ENCODE results near the gene LACC1.

LACC1 gene

DNA sequence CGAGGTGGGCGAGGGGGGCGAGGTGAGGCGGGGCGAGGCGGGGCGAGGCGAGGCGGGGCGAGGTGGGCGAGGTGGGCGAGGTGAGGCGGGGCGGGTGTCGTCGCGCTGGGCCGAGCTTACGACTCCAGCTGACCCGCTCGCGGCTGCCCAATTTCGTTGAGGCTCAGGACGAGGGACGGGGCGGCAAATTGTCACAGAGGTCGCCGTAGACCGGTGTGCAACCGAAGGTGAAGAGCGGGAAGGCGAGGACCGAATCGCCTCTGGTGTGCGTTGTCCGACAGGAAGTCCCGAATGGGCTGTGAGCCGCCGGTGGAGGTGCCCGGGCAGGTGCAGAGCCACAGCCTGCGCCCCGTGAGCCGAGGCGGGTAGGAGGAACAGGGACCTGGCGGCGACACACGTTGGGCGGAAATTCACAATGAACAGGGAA lies at the start of gene LACC1:
LACC1 (plus strand) TSS at position 150 of the 427 bp plus-strand sequence. CDS start 1,082 bp downstream, outside the sequence.
- peak in 1 of 2 donors; percentile 34 for DNase-seq

DNA sequence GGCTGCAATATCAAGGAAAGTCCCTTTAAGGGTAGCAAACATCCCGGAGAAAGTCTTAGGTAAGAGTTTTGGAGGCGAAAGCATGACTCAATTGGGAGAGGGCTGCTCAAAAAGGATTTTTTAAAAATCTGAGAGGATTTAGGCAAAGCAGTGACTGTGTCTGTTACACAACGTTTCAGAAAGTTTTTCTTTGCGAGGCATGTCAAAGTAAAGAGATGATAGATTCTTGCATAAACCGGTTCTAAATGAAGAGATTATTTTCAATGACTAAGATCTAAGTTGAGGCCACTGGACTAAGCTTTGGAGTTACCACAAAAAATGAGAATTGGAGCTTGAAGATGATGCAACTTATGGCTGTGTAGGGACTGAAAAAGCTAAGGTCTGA lies 49.2 kb upstream of the LACC1 start:
- DNase-seq = no peak

DNA sequence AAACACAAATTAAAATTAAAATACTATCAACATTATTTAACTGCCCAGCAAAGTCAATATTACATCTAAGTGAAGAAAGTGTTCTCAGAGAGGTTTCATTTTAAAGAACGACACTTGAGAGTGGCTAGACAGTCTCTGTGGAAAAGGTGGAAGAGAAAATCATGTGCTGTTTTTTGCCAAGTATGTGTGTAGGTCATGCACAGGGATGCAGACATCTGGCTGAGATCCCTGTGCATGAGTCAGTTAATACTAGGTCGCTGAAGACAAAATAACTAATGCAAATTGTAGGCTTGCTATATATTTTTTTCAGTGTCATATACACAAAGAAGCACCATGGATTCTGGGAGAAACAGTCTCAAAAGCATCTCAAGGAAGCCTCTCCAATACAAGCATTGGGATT lies 48.6 kb upstream of the LACC1 start:
- DNase-seq = no peak

DNA sequence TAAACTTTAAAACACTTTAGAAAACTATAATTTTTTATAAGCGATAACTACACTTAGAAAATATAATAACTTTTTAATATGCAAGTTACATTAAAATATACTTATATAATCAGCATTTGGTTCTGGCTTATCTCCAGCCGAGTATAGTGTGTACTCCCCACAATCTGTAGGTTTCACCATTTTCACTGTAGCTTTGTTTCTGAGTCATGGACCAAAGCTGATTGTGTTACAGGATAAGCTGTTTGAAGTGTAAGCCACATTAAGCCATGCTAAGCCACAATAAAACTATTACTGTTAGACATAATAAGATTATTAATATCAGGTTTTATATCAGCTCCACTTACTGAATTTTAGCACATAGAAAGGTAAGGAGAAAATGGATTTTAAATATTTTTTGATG lies 44.0 kb upstream of the LACC1 start:
- DNase-seq = peak in 1 of 2 donors; percentile 1

DNA sequence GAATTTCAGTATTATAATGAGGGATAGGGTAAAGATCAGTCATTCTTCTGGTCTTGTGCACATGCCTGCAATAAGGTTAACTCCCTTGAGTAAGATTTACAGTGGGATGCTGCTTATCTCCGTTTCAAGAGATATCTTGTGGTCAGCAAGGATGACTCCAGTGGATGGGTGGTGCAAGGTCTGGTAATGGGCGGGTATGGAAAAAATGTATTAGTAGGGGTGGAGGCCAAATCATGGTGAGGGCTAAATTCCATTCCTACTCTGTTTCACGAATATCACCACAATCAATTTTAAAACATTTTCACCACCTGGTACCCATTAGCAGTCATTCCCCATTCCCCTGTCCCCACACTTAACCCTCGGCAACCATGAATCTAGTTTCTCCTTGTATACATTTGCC lies 40.8 kb upstream of the LACC1 start:
- DNase-seq = no peak

DNA sequence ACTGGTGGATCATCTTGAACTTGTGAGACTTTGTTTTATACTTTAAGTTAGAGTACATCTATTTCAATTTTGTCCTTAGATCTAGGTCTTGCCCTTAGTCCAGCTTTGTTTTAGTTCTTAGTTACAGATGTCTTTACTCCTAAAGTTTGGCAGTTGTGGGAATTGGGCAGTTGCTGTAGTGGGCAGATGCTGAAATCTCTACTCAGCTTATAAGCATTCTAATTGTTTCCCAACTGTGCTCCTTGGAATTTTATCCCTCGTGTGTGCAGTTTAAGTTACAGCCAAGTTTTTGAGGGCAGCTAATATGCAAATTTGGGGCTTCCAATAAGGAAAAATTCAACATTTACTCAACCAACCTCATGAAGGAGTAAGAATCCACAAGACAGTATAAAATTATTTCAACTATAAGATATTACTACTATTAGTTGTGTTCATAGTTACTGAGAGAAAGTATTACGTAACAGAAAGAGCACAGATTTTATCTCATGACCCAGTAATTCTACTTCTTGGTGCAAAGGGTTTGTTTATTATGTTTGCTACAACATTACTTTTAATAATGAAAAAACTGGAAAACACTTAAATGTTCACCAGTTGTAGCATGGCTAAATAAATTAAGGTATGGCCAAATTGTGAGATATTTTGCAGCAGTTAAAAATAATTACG lies 33.1 kb upstream of the LACC1 start:
- DNase-seq = no peak

DNA sequence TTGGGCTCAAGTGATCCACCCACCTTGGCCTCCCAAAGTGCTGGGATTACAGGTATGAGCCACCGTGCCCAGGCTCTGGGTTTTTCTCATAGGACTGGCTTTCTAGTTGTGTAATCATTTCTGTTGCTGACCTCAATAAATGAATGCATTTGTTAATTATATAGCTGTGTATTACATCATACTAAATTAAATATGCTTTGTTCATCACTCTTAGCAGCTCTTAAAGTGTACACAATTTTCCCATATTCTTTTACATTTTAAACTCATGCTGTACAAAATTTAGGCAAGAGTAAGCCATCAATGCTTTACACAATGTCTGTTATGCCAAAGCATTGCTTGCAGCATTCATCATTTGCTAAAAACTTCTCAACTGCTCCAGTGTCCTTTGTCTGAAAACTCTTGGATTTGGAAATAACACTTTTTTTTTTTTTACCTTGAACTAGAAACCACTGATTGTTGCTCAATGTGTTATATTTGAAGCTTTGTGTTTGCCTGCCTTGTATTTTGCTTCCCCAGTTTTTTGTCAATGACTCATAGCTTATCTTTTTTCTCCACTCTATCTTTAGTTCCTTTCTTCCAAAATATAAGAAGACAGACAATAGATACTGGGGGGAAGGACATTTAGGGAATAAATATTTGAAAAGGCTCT lies 31.6 kb upstream of the LACC1 start:
- DNase-seq = no peak

DNA sequence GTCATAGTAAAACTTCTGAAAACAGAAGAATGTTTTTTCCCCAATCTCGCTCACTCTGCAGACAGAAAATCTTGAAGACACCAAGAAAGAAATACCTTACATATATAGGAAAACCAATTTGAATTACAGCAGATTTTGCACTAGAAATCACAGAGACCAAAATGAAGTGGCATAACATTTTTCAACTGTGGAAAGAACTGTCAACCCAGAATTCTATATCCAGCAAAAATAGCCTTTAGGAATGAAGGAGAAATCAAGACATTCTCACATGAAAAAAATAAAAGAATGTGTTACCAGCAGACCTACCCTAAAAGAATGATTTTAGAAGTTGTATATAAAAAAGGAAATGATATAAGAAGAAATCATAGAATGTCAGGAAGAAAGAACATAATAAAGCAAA lies 28.8 kb upstream of the LACC1 start:
- DNase-seq = no peak

DNA sequence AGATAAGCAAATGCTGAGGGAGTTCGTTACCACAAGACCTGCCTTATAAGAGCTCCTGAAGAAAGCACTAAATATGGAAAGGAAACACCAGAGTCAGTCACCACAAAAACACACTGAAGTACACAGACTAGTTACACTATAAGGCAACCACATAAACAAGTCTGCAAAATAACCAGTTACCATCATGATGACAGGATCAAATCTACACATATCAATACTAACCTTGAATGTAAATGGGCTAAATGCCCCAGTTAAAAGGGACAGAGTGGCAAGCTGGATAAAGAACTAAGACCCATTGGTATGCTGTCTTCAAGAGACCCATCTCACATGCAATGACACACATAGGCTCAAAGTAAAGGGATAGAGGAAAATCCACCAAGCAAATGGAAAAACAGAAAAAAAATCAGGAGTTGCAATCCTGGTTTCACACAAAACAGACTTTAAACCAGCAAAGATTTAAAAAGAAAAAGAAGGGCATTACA lies 26.7 kb upstream of the LACC1 start:
- DNase-seq = no peak

DNA sequence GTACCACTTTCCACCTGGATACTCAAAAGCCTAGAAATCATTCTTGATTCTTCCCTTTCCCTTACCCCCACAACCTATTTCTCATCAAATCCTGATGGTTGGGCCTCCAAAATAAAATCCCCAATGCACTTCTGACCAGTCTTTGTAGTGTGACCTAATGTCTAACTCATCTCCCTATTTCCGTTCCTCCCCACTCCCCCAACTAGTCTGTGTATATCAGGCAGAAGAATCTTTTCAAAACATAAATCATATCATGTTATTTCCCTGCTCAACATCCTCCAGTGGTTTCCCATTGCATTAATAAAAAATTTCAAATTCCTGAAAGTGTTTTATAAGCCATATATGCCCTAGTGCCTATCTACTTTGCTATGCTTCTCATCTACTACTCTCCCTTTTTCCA lies 17.8 kb upstream of the LACC1 start:
- DNase-seq = no peak

DNA sequence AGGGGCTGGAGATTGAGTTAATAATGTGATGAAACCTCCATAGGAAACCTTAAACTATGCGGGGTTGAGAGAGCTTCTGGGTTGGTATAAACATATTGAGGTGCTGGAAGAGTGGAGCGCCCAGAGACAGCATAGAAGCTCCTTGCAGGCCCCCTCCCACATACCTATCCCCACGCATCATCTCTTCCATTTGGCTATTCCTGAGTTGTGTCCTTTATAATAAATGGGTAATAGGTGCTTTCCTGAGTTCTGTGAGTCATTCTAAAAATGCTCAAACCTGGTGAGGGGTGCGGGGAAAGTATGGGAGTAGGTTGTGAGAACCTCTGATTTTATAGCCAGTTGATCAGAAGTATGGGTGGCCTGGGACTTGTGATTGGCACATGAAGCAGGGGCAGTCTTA lies 14.8 kb upstream of the LACC1 start:
- no peak for DNase-seq

DNA sequence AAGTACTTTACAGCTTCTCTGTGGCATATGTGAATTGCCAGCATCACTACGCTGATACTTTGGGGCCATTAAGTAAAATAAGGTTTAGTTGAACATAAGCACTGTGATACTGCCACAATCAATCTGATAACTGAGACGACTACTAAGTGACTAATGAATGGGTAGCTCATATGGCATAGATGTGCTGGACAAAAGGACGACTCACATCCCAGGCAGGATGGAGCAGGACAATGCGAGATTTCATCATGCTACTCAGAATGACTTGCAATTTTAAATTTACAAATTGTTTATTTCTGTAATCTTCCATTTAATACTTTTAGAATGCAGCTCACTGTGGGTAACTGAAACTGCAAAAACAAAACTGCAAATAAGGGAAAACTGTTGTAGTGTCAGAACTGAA lies 13.8 kb upstream of the LACC1 start:
- DNase-seq = no peak

DNA sequence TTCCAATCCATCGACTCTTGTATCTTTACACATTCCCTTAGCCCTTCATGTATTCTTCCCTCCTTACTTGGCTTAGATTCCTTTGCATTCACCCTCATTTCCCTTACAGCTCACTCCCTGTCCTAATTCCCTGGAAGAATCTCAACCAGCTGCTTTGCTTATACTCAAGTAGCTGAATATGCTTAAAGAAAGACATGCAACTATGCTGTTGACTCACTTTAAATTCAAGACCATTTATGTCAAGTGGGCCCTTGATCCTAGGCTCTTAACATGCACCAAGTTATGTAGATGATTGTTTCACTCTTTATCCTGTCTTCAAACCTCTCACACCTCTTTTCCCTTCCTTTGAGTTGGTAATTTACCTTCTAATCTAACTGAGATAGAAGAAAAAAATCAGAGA lies 7.5 kb upstream of the LACC1 start:
- DNase-seq = no peak

DNA sequence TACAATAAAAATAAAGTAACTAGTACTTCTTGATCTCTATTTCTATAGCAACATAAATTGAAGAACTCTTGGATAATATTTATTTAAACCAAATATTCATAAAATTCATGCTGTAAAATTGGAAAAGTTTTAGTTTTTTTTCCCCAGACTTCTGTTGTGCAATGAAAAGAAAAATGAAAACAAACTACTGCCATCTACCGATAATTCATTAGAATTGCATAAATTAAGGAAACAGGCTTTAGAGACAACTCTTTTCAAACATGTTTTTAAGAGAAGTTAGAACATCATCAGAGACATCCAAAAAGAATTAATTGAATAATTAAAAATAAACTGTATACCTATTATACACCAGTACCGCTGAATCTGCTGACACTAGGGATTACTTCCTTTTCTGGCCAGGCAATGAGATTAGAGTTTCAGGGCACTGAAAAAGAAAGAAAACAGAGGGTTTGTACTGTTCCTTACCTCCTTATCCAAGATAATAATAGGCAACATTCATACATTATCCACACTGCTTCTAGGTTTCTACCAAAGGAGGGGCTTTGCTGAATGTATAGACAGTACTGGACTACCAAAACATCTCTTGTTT lies 5.1 kb upstream of the LACC1 start:
- DNase-seq = peak in 1 of 2 donors; percentile 46

DNA sequence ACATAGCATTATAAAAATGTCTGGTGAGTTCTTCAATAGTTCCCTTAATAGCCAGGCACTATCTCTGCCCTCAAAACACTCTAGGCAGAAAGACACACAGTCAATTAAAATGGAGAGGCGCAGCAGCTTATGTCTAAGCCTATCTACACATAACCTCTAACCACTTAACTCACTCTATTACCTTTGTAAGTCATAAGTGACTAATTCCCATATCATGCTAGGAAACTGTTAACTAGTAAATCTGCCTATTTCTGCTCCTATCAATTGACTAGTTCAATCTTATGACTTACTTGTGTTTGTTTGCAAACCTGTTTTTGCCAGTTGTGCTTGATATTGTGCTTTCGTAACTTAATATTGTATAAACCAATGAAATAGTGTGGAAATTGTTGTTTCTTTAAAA lies 3.3 kb upstream of the LACC1 start:
- no peak for DNase-seq

DNA sequence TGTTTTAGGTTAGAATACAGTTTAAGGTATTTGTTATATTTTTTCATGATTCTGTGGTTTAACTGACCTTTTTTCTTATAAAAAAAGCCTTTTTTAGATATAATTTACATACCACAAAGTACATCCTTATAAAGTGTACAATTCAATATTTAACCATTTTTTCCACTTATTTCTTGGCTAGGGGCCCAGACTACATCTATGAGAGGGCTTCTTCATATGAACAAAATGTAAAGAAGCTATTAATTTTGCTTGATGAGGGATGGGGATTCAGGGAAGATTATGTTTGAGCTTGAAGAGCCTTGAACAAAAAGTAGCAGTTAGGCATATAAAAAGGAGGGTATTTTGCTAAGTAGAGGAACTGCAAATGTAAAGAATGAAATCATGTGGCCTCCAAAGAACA lies 2.4 kb upstream of the LACC1 start:
- no peak for DNase-seq

DNA sequence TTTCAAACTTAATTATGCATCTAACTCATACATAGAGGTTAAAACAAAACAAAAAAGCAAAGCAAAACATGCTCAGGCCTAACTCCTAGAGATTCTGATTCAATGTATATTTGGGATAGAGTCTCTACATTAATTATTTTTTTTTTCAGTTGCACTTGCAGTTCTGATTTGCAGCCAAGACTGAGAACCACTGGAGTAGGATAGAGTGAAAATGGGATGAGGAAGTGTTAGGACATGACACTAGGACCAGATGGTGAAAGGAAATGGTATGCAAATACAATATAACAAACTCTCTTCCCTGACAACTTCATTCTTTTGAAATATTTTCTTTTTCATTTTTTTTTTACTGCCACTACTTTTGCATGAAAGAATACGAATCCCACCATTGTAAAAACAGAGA lies 1.9 kb upstream of the LACC1 start:
- DNase-seq = no peak

DNA sequence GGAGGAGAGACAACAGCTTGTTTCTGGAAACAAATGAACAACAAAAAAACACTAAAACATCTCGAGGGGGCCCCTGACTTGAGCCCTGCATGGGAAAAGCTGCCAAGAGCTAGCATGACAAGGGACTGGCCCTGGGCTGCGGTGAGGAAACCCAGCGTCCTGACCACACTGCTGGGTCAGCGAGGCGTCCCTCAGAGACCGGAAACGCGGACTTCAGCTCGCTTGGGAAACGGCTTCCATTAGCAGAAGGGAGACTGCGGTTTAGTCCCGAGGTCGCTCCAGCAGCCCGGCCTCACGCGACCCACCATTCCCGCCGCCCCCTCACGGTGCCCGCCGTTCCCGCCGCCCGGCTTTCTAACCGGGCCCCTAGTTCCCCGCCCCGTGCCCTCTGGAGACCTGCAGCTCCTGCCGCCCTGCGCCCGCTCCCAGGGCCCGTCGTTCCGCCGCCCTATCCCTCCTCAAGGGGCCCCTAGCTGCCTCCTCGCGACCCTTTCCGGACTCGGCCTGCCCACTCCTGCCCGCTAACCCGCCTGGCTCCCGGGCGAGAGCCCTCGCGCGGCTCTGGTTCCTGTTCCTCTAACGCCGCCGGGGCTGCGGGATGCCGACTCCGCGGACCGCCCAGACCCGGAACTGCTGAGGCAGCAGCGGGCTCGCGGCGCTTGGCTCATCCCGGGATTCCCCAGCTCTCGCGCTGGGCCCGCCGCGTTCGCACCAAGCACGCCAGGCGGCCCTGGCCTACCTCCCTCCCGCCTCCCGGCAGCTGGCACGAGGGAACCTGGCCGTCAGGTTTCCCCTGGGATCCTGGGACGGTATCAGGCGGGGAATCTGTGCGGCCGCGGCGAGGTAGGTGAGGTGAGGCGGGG lies 581 bp upstream of the LACC1 start, which contains the start of gene CCDC122:
CCDC122 (minus strand) TSS at position 849 of the 863 bp plus-strand sequence. CDS start 10,364 bp downstream, outside the sequence.
- DNase-seq = peak; percentile 78 to 82

DNA sequence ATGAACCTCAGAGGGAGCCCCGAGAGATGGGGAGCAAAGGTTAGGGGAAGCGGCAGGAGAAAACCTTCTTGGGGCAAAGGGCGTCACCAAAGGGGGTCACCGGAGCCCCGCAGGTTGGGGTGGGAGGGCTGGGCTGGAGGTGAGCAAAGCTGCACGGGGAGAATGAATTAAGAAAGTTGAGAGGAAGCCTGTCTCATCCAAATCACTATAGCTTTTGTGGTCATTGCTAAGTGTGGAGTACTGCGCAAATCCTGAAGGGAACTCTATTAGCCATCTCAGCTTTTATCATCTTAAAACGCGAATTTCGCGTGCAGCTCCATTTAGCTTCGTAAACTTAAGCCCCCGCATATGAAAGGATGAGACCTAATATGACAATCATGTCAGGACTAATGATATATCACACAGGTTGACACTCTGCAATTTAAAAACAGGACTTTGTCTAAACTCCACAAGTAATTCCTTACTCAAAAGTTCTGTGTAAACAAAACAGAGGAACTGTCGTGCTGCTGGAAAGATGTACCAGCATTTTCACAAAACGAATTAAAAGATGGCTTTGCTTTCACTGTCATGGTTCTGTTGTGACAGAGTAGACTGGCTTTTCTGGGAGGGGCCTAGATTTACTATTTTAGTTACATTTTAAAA lies 631 bp downstream of the LACC1 start:
- no peak for DNase-seq

DNA sequence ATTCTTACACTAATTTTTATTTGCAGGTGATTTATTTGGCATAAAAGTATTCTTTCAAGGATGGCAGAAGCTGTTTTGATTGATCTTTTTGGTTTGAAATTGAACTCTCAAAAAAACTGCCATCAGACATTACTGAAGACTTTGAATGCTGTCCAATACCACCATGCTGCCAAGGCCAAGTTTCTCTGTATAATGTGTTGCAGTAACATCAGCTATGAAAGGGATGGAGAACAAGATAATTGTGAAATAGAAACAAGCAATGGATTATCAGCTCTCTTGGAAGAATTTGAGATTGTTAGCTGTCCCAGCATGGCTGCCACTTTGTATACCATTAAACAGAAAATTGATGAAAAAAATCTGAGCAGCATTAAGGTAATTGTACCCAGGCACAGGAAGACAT lies 1.2 kb downstream of the LACC1 start:
- DNase-seq = no peak

DNA sequence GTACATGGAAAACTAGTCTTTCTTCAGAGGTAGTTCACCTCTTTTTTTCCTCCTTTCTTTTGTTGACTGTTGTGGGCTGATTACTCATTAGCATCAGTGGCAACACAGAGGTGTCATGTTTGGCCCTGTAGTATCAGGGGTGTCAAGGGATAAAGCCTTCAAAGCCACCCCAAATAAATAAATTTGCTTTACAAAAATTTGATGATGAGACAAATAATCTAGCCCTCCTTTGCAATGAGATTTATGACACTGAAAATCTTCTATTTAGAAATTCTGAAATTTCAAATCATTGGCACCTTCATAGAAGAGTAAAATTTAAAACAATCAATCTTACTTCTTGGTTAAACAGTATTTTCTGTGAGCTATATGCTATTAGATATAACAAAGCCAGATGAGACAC lies 1.9 kb downstream of the LACC1 start:
- DNase-seq = no peak

DNA sequence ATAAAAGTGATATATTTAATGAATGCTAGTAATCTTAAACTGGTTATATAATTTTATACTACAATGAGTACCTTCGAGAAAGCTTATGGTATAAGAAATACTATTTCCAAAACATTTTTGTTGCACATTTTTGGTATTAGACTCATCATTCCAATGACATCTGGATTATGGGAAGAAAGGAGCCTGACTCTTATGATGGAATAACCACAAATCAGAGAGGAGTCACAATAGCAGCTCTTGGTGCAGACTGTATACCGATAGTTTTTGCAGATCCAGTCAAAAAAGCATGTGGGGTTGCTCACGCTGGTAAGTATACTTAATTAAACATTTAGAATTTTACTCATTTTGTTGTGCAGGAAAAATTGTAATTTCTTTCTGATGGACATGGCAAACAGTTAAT lies 3.9 kb downstream of the LACC1 start:
- DNase-seq = no peak

DNA sequence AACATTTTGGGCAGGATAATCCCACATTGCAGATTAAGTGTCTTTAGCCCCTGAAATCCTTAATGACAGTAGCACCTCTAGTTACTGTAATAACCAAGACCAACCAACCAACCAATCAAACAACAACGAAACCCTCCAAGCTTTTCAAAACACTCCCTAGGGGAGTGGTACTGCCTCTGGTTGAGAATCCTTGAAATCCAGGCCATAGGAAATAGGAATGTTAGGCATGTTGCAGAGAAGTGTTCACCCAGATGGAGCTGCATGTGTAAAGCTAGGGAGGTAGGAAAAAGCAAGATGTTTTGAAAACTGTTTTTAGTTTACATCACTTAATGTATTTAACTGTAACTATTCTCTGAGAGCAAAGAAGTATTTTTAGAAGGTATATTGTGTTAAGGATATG lies 4.5 kb downstream of the LACC1 start:
- DNase-seq = no peak
